ENCODE results near the gene ANO10. TPM values are rescaled to one million over a fixed set of nuclear protein-coding genes. Genes with fewer than 3 reads are reported as not detected.

Gene ANO10
- total and polyA plus RNA-seq, 2 of the 8 experiments (the other 6 are each of a cell fraction or from before 2014, with no cell fraction given): 38.0 to 53.2 TPM

- CTCF ChIA-PET (ENCODE audit: partially characterized antibody): interaction anchor here (1.0 kb wide), 1 partner anchor 154 kb away, joined by 3 read pairs; no protein-coding TSS in a partner anchor
- FAIRE-seq (no peak), DNase-seq (ENCODE audit: low read depth in 1 of 2, low spot score in 2 of 2) (no peak)
- H3K9me3 ChIP-seq (ENCODE audit: insufficient read depth in 2 of 2, low read depth in 1 of 2, low read length in 1 of 2): no peaks in the 10 kb centered on the region
- no peak overlapping the region for H3K4me3 ChIP-seq (ENCODE audit: extremely low read depth in 1 of 4, insufficient read depth in 2 of 4, low read depth in 3 of 4, low read length in 4 of 4)
- no peak overlapping the region for H3K18ac ChIP-seq (ENCODE audit: extremely low read depth, low read length)
- H2BK15ac ChIP-seq (ENCODE audit: low read length): no peak overlapping the region
- no peaks in the 10 kb centered on the region for H4K20me1 ChIP-seq (replicated peaks in 1 of 2; ENCODE audit: control insufficient read depth in 1 of 2, insufficient read depth in 2 of 2, low read length in 2 of 2)
- no peak overlapping the region for H4K8ac ChIP-seq (ENCODE audit: extremely low read depth, insufficient read depth, low read length)
- H3K4me1 ChIP-seq (replicated peaks in 1 of 4; ENCODE audit: control insufficient read depth in 3 of 4, insufficient read depth in 4 of 4, low read length in 3 of 4): peaks cover 0 to 9% (median 1%) of the 10 kb centered on the region in 4 experiments; a peak in 5 of 7 replicates
- no peak overlapping the region for H2AFZ ChIP-seq (ENCODE audit: low read length)
- peaks cover 2 to 14% (median 11%) of the 10 kb centered on the region in 4 experiments; a peak in 4 of 8 replicates for H3K36me3 ChIP-seq (ENCODE audit: control insufficient read depth in 2 of 4, insufficient read depth in 4 of 4, low read length in 3 of 4)
- POLR2A ChIA-PET (ENCODE audit: partially characterized antibody): interaction anchor here (1.2 kb wide), 1 partner anchor 12 kb away, joined by 5 read pairs; no protein-coding TSS in a partner anchor
- WGBS, 2 experiments (ENCODE audit: extremely low coverage in 1 of 2, insufficient coverage in 1 of 2, insufficient read length in 1 of 2, insufficient replicate concordance in 2 of 2, low coverage in 1 of 2, low lambda C conversion rate in 2 of 2, missing lambda C conversion rate in 1 of 2): 96% methylated on average over 20 of the region's 20 CpGs; no CpG with 5 or more reads in 1 of the 2 experiments
- no peak overlapping the region for H2AK5ac ChIP-seq (ENCODE audit: low read depth, low read length)
- no peak overlapping the region for H2BK5ac ChIP-seq (ENCODE audit: low read depth, low read length)
- H3K23ac ChIP-seq (ENCODE audit: insufficient read length): no peak overlapping the region
- H3K14ac ChIP-seq (ENCODE audit: insufficient read length): no peak overlapping the region
- no peaks in the 10 kb centered on the region for H3K79me1 ChIP-seq (ENCODE audit: low read depth, low read length)
- peaks cover 0 to 3% (median 0%) of the 10 kb centered on the region in 4 experiments; a peak in 1 of 7 replicates for H3K27me3 ChIP-seq (replicated peaks in 1 of 4; ENCODE audit: control insufficient read depth in 3 of 4, extremely low read depth in 1 of 4, insufficient read depth in 3 of 4, low read length in 3 of 4)
- H3K79me2 ChIP-seq (ENCODE audit: control insufficient read depth in 1 of 2, insufficient read depth in 2 of 2, low read length in 2 of 2): no peaks in the 10 kb centered on the region
- no peak overlapping the region for H4K91ac ChIP-seq (replicated peaks; ENCODE audit: insufficient read length, low read length)
- H3K4me2 ChIP-seq (ENCODE audit: insufficient read depth in 1 of 2, low read depth in 2 of 2, low read length in 2 of 2): no peak overlapping the region
- H3K4ac ChIP-seq (replicated peaks; ENCODE audit: insufficient read length, low read depth, low read length): no peak overlapping the region
- H2BK12ac ChIP-seq (ENCODE audit: low read depth, low read length): no peak overlapping the region
- H3K9ac ChIP-seq (replicated peaks in 1 of 4; ENCODE audit: extremely low read depth in 1 of 4, low read depth in 3 of 4, low read length in 3 of 4): no peak overlapping the region
- H3K56ac ChIP-seq (replicated peaks; ENCODE audit: insufficient read length, low read depth, low read length): no peak overlapping the region
- H4K5ac ChIP-seq (ENCODE audit: insufficient read length, low read depth, low read length): no peak overlapping the region
- H3K23me2 ChIP-seq (ENCODE audit: low read depth, low read length): no peaks in the 10 kb centered on the region
- H2BK20ac ChIP-seq (ENCODE audit: low read length): no peak overlapping the region
- H2BK120ac ChIP-seq (replicated peaks; ENCODE audit: low read depth, low read length): no peak overlapping the region
- H3K27ac ChIP-seq (ENCODE audit: low read depth, low read length): no peak overlapping the region
- no peak for TF ChIP-seq JUND (IDR thresholded peaks at IDR 0.05; ENCODE audit: low read length)
- no peak for TF ChIP-seq GABPA (IDR thresholded peaks at IDR 0.05; ENCODE audit: borderline replicate concordance, insufficient read depth, low read length)
- TF ChIP-seq HDAC6 (IDR thresholded peaks at IDR 0.05; ENCODE audit: low read depth, low read length): no peak
- TF ChIP-seq ZNF274 (IDR thresholded peaks at IDR 0.05; ENCODE audit: borderline replicate concordance, extremely low read depth, low read length): no peak
- no peak for TF ChIP-seq EGR1 (IDR thresholded peaks at IDR 0.05; ENCODE audit: borderline replicate concordance, low read depth, low read length)
- no peak for TF ChIP-seq RFX5 (IDR thresholded peaks at IDR 0.05; ENCODE audit: borderline replicate concordance, low read depth, low read length)
- no peak for TF ChIP-seq JUN (IDR thresholded peaks at IDR 0.05; ENCODE audit: low read depth, low read length)
- TF ChIP-seq KDM1A (IDR thresholded peaks at IDR 0.05; ENCODE audit: borderline replicate concordance, low read length): no peak
- no peak for TF ChIP-seq GTF2F1 (IDR thresholded peaks at IDR 0.05; ENCODE audit: borderline replicate concordance, low read depth, low read length)
- TF ChIP-seq TCF12 (IDR thresholded peaks at IDR 0.05; ENCODE audit: low read depth, low read length): no peak
- no peak for TF ChIP-seq ASH2L (IDR thresholded peaks at IDR 0.05; ENCODE audit: low read length)
- TF ChIP-seq ATF2 (IDR thresholded peaks at IDR 0.05; ENCODE audit: low read length): no peak
- TF ChIP-seq TBP (IDR thresholded peaks at IDR 0.05; ENCODE audit: low read depth, low read length): no peak
These were observed 274.0 kb downstream of the ANO10 start for GRCh38 chr3:43347774-43348173.

Measured in H1 (cell line).